Prostate gland (tissue), 2 donors: ENCODE results near the gene KIF18B.

Experiments
- POLR2A ChIP-seq: fragments of 450-650 bp; IDR thresholded peaks from one replicate; pipeline ENCODE4 v1.6.1; 2016; ENCODE audit warnings: antibody characterized with exemption, mild to moderate bottlenecking
- POLR2AphosphoS5 ChIP-seq: sonication (generic); formaldehyde crosslinking; IDR thresholded peaks from one replicate; pipeline ENCODE4 v1.6.1; 2017; ENCODE audit warnings: antibody characterized with exemption
- TF ChIP-seq, protein P1 (sequence below), 4 experiments: fragments of 200-600 bp in 2 of 4; fragments of 450-650 bp in 2 of 4; sonication (generic) in 2 of 4; IDR thresholded peaks; 1 replicate in 3 of 4; 2 replicates in 1 of 4; pipeline ENCODE4 v1.5.1; 2016 to 2019; ENCODE audit warnings: antibody characterized with exemption in 4 of 4, mild to moderate bottlenecking in 2 of 4, moderate library complexity in 2 of 4

DNA sequence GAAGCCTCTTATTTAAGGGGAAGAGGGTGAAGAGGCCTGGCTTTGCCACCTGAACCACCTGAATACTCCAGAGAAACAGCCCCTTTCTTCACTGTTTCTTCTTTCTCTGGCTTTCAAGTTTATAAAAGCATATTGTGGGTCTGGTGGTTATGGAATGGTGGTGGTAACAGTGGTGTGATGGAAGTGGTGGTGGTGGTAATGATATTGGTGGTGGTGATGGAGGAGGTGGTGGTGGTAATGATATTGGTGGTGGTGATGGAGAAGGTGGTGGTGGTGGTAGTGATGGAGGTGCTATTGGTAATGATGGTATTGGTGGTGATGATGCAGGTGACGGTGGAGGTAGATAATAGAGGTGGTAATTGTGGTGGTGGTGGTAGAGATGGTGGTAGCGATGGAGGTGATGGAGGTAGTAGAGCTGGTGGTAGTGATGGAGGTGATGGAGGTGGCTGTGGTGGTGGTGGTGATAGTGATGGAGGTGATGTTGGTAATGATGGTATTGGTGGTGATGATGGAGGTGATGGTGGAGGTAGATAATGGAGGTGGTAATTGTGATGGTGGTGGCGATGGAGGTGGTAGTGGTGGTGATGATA lies 34.6 kb upstream of the KIF18B start:
- no peak for TF ChIP-seq POLR2AphosphoS5
- TF ChIP-seq, protein P1, sequence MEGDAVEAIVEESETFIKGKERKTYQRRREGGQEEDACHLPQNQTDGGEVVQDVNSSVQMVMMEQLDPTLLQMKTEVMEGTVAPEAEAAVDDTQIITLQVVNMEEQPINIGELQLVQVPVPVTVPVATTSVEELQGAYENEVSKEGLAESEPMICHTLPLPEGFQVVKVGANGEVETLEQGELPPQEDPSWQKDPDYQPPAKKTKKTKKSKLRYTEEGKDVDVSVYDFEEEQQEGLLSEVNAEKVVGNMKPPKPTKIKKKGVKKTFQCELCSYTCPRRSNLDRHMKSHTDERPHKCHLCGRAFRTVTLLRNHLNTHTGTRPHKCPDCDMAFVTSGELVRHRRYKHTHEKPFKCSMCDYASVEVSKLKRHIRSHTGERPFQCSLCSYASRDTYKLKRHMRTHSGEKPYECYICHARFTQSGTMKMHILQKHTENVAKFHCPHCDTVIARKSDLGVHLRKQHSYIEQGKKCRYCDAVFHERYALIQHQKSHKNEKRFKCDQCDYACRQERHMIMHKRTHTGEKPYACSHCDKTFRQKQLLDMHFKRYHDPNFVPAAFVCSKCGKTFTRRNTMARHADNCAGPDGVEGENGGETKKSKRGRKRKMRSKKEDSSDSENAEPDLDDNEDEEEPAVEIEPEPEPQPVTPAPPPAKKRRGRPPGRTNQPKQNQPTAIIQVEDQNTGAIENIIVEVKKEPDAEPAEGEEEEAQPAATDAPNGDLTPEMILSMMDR (IDR thresholded peaks at IDR 0.05): no peak
- no peak for TF ChIP-seq POLR2A
